Measurements from ENCODE around the gene PTF1A.

The PTF1A gene, protein sequence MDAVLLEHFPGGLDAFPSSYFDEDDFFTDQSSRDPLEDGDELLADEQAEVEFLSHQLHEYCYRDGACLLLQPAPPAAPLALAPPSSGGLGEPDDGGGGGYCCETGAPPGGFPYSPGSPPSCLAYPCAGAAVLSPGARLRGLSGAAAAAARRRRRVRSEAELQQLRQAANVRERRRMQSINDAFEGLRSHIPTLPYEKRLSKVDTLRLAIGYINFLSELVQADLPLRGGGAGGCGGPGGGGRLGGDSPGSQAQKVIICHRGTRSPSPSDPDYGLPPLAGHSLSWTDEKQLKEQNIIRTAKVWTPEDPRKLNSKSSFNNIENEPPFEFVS

DNA sequence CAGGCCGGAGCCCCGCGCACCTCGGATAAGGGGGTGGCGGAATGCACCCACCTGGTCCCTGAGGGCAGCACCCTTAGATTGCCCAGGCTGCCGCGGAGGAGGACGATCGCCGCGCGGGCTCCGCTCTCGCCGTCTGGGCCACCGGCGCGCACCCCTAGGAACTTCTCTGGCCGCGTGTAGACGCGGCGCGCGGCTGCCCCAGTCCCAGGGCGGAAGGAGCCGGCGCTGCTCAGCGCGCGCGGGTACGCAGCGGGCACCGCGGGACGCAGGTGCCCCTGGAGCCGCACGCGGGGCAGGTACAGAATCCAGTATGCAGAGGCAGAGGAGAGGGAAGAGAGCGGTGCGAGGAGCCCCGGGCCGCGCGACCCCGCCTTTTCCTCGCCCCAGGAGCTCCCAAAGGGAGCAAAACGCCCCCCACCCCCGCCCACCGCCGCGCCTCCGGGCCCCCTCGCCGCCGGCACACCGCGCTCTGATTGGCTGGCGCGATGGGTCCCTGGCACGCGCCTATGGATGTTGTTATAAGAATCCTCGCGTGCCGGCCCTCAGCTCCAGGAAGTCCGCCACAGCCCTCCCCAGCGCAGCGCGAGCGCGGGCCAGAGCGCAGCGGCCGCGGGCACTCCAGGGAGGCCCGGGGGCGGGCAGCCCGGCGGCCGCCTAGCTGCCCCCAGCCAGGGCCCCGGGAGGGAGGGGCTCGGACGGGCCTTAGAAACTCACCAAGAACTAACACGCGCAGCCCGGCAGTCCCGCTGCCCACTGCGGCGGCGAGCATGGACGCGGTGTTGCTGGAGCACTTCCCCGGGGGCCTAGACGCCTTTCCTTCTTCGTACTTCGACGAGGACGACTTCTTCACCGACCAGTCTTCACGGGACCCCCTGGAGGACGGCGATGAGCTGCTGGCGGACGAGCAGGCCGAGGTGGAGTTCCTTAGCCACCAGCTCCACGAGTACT, at the start of gene PTF1A:
TSS of gene PTF1A (plus strand) at position 549 of the 948 bp plus-strand sequence. CDS start at position 768, 219 bp downstream.
- DNase-seq (ENCODE audit: low read depth) = no peak

DNA sequence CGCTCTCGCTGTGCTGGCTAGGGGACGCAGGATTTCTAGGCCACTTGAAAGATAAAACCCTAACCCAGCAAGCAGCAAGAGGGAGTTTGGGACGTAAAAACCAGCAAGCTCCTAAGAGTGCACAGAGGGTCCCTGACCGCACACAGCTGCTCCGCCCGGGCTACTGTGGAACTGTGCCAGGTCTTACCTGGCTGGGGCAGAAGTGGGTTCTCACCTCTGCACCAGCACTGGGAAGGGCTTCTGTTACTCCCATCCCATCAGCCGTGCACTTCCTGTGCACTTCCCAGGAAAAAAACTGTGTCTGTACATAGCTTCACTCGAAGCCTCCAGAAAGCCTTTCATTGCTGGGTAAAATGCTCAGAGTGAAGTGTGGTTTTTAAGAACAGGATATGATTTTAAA, 45.9 kb upstream of the PTF1A start:
- DNase-seq (ENCODE audit: low read depth) = no peak

DNA sequence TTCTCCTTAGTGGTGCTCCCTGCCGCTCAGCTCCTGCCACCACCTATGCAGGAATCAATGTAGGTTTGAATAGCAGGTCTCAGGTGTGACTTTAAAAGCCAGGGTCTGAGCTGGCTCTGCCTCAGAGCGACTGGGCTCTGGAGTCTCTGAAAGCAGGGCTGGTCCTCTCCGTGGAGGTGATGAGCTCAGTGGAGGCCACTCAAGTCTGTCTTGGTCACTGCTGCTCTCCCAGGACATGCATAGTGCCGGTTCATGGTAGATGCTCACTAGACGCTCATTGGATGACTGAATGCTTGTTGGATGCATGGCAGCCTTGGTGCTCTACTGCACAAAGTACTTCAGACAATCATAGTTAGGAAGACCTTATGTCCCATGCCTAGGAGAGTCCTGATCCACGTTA, 45.1 kb upstream of the PTF1A start:
- no peak for DNase-seq (ENCODE audit: low read depth)

DNA sequence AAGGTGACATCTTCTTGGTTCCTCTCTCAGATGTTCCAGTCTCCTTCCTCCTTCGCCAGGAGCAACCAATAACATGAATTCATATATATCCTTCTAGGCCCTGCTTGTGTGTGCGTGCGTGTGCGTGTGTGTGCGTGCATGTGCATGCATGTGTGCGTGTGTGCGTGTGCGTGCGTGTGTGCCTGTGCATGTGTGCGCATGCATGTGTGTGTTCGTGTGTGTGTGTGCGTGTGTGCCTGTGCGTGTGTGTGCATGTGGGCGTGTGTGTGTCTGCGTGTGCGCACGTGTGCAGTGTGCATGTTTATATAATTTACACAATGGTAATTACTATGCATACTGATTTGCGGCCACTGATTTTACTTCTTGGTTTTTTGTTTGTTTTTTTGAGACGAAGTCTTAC, 43.9 kb upstream of the PTF1A start:
- no peak for DNase-seq (ENCODE audit: low read depth)

DNA sequence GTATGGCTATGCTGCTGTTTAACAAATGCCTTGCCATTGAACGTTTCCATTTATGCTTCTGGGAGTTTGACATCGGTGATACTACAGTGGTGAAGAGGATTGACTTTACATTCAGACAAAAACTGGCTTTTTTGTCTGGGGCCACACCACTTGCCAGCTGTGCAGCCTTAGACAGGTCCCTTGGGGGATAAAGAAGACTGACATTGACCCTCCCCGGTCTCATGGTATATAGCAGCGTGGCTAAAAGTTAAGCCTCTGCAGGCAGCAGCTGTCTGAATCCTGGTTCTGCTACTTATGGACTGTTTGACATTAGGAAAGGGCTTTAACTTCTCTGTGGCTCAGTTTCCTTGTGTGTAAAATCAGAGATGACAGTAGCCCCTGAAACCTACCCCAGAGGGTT, 42.0 kb upstream of the PTF1A start:
- DNase-seq (ENCODE audit: low read depth) = no peak

DNA sequence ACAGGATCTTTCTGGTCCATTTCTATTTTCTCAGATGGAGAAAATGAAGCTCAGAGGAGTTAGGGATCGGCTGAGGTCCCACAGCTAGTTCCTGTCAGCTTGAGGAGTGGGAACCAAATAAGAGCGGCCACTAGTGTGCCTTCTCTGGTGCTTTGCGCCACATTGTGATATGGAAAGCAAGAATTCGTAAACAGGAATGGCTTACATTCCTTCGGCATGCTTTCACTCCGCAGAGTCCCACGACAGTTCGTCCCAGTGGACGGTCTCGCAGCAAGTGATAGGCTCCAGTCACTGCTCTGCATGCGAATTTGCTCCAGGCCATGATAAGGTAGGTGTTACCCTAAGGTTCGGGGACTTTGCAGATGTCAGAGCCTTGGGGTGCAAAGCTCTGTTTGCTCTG, 41.5 kb upstream of the PTF1A start:
- DNase-seq (ENCODE audit: low read depth) = no peak

DNA sequence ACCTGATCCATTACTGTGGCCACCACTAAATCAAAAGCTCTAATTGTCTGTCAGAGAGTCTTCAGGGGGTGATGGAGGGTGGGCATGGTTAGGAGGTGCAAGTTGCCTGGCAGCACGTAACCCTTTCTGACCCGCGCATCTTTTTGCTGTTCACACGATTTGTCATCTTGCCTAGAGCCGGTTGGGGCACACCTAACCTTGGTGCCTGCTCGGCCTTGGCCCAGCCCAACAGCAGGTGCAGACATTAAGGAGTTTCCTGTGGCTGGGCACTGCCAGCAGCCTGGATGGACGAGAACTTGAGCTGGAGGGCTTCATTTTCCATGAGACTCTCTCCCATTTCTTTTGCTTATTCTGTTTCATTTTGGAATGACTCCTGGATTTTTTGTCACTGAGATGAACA, 41.0 kb upstream of the PTF1A start:
- no peak for DNase-seq (ENCODE audit: low read depth)

DNA sequence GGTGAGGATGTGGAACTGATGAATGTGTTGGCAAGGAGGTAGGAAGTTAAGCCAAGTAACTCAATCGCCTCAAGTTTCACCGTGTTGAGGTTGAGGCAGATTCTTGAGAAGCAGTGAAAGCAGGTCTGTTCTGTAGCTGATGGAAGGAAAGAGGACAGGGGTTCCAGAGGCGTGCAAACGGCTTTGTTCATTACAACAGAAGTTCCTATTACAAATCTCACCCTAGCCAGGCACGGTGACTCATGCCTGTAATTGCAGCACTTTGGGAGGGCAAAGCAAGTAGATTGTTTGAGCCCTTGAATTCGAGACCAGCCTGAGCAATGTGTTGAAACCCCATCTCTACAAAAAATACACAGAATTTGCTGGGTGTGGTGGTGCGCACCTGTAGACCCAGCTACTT, 36.9 kb upstream of the PTF1A start:
- no peak for DNase-seq (ENCODE audit: low read depth)

DNA sequence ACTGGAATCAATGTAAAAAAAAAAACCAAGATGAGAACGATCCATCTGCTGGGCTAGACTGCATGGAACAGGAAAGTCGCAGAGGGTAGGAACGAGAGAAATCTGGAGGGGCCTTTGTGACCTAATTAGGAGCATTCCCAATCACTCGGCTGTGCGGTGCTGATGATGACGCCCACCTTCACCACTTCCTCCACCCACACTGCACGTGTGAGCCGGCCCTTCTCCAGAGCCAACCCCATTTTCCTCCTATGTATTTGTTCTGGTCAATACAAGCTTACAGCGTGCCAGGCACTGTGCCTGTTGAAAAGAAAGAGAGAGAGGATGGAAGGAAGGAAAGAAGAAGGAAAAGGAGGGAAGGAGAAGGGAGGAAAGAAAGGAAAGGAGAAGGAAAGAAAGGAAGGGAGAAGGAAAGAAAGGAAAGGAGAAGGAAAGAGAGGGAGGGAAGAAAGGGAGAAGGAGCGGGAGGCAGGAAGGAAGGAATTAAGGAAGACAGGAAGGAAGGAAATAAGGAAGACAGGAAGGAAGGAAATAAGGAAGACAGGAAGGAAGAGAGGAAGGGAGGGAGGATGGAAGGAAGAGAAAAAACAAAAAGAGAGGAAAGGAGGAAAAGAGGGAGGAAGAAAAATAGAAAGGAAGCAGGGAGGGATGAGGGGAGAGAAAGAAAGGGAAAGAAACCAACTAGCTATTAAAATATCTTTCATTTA, 35.5 kb upstream of the PTF1A start:
- no peak for DNase-seq (ENCODE audit: low read depth)

DNA sequence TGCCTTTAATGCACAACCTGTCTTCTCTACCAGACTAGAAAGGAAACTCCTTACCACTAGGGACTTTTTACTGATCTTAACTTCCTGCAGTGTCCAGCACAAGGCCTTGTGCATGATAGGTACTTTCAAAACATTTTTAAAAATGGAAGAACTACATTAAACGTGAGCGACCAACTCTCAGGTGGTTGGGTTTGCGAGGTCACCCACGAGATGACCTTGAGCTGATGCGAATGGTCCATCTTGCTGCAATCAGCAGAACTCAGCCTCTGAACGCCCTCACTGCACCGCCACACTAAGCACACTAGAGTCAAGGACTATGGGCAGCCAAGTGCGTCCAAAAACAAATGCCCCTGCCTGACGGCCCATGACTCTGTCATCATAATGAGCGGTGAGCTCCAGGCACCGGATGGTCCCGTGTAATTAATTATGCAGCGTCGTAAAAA, 34.9 kb upstream of the PTF1A start:
- DNase-seq (ENCODE audit: low read depth) = no peak

DNA sequence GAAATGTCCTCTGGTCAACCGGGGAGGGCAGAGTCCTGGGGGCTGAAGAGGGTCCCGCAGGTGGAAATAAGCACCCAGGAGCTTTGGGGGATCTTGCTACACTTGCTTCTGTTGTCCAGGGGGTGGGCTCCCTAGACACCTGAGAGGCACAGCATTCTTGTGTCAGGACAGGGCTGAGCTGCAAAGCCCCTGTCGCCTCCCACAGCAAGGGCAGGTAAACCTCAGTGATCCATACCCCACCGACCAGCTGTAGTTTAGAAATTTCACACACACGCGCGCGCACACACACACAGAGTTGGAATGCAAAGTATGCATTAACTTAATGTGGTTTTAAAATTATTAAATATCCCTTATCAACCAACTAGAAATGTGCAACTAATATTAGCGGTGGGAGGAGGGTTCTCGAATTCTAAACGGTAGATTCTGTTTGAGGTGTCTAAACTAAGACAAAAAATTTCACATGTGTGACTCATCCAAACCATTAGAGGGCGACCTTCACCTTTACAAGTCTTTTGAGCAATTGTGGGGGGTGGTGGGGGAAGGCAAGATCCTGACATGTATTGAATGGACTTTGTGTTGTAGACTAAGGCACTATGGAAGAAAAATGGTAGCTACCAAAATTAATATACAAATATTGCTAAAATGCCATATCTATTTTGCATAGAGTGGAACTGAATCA, 34.3 kb upstream of the PTF1A start:
- DNase-seq (ENCODE audit: low read depth) = no peak

DNA sequence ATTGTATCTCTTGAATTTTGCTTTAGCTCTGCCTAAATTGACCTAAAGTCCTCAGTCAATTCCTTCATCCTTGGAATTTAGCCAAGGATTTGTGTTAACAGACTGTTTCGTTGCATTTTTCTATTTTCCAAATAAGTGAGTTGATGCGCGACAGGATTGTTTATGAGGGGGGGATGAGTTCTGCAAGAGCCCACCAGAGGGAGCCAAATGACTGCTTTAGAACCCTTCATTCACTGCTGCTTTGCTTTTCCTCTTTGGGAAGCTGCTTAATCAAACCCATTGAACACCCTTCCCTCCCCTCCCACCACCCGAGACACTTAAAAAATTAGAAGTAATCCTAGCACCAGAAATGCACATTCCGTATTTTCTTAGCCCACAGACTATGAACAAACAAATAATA, 33.7 kb upstream of the PTF1A start:
- DNase-seq (ENCODE audit: low read depth) = no peak

DNA sequence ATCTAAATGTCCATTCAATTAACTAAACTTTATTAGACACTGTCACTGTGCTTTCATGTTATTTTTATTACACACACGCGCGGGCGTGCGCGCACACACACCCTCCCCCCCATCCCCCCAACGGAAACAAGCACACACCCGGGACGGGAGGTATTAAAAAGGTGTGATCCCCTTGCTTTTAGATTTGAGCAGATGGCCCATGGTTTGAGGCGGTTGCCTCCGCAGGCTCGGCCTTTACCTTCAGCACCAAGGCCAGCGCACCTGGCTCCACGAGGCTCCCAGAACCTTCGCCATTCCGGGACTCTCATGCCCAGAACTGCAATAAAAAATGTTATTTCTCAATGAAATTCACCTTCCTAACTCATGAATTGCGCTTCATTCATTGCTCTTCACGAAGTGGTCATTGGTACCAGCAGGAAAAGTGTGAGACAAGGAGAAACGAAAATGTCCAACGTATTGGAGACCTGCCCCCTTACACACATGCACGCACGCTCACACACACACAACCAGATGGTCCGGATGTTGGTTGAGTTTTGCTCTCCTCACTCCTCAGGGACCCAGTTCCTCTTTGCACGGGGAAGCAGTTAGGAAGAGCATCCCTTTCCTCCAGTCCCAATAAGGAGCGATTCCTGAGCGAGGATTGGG, 20.8 kb upstream of the PTF1A start:
- DNase-seq (ENCODE audit: low read depth) = no peak

DNA sequence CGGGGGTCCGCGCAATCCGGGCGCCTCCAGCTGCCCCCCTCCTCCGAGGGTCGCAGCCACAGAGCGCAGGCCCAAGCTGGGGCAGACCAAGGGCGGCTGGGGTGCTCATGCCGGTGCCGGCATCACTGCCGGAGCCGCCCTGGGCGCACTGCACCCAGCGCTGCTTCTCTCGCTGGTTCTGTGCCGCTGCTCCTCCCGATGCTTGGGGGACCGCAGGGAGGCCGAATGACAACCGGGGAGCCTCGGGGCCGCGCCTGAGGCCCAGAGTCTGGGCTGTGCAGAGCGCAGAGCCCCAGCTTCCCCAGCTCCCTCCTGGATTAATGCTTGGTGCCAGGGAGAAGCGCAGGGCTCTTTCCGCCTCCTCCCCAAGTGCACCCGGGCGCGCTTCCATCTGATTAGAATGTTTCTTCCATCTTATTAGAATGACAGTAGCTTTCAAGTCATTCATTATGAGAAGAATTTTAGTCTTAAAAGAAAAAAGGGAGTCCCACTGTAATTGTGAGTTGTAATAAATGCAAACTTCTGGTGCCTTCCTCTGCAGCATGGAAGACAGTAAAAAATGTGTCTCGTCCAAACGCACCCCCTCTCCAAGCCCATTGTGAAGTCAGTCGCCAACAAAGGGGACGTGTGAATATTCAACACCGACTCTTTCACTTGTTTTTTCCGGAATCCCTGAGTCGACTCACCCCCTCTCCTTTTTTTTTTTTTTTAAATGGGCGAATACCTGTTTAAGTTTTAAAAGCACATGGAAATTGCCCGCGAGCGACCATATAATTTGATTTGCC, 19.5 kb upstream of the PTF1A start:
- no peak for DNase-seq (ENCODE audit: low read depth)

DNA sequence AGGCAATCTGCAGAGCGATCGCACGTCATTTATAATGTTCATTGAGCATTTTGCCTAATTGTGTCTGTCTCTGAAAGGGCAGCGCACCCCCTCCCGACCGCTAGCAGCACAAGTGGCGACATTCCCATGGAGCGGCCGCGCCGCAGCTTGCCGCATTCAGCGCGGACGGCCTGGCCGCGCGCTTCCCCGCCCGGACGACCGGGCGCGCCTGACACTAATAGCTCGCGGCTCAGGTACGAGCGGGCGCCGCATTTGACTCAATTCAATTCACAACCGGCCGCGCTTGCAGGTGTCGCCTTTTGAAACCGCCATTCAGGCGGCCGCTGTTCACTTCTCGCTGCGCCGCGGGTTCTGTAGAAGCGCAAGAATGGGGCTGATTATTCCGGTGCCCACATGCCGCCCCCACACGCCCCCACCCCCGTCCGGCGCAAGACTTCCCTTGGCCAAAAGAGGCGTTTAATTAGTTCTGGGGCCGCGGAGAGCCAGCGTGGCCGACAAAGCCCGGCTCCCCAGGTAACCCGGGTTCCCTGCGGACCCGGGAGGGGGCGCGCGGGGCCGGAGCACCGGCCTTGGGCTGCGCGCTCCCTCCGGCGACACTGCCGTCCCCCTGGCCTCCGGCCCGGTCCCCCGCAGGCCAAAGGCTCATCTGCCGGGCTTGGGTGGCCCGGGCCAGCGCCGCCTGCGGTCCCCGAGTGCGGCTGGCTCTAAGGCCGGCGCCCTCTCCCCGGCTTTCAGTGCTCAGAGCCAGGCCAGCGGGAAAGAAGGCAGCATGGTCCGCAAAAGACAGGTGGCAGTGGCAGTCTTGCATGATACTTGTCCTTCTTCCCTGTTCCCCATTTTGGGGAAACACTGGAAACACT, 18.7 kb upstream of the PTF1A start:
- DNase-seq (ENCODE audit: low read depth) = no peak

DNA sequence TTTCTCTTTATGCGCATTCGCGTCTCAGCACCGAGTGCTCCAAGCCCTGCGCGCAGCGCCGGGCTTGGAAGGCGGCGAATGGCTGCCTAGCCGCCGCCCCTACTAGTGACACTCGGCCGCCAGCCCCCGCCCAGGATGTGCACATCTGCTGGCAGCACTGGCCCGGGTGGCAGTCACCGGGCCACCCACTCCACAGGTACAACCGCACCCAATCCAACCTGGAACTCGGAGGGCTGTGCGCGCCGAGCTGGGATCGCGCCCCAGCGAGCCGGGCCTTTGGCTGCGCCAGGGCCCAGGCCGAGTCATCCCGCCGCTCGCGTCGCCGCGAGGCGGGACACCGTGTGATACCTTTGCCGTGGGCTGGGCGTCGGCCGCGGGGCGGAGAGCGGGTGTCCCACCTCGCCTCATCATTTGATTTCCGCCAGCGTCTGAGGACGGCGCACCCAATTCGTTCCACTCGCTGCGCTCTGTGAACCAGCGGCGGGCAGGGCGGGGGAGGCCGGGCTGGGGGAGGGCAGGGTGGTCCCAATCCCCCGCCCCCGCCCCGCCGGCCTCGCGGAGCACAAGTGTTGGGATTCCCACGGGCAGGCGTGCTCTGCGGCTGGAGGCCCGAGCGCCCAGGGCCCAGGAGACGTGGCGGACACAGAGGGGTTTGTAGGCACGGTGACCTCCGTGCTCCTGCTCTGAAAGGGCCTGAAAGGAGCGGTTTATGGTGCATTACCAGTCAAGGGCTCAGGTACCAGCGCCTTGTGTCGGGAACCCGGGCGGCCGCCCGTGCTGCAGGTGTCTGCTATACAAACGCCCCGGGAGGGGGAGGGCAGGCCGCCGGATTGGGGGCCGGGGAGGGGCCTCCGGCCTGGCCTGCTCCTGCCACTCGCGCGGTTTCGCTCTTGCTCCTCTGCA, 17.8 kb upstream of the PTF1A start:
- no peak for DNase-seq (ENCODE audit: low read depth)

DNA sequence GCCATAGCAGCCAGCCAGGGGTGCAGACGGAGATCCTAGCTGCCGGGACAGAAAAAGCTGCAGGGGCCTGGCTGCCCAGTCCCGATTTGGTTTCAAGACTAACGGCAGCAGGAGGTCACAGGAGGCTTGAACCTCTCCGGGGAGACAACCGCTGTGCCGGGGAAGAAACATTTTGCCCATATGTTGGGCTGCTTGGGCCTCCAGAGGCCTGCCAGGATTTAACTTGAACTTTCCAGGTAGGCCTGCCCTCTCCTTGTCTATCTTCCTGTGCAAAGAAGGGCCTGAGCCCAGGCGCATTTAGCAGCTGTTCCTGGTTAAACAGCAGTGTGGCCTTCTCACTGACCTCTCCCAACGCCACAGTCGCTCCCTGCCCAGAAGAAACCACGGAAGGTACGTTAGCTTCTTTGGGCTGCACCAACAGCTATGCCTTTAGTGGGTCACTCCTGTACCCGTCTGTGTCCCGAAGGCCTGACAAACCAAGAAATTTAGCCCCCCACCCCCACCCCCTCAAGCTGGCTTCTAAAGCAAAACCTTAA, 17.1 kb upstream of the PTF1A start:
- DNase-seq (ENCODE audit: low read depth) = no peak

DNA sequence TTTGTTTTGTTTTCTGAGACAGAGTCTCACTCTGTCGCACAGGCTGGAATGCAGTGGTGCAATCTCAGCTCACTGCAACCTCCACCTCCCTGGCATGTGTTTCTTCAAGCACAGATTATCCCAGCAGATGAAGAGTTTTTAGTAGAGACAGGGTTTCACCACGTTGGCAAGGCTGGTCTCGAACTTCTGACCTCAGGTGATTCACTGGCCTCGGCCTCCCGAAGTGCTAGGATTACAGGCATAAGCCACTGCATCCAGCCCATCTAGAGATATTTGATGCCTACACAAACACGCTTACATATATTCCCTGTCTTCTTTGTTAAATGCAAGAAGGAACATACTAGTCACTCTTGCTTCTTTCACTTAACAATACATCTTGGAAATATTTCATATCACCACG, 5.9 kb upstream of the PTF1A start:
- DNase-seq (ENCODE audit: low read depth) = no peak
